Trophoblast cell (in vitro differentiated cells and primary cell): ENCODE measurements around the gene HOXB7.

Experiments
- DNase-seq, 2 donors: peaks; one replicate each; pipeline ENCODE4 v3.0.0-alpha.2; 2016
- H2AFZ ChIP-seq: 2 replicates; pipeline ENCODE4 v1.6.1; 2013; ENCODE audit warnings: low read length, moderate library complexity, mild to moderate bottlenecking; ENCODE audit not compliant: insufficient read depth, poor library complexity
- H2AK5ac ChIP-seq: 2 replicates; pipeline ENCODE4 v1.6.1; 2013; ENCODE audit warnings: mild to moderate bottlenecking, low read length
- H2BK120ac ChIP-seq: 2 replicates; pipeline ENCODE4 v1.6.1; 2013; ENCODE audit warnings: low read length, mild to moderate bottlenecking, moderate library complexity; ENCODE audit not compliant: insufficient read depth, poor library complexity
- H2BK12ac ChIP-seq: 2 replicates; pipeline ENCODE4 v1.6.1; 2013; ENCODE audit warnings: mild to moderate bottlenecking, low read length, moderate library complexity
- H2BK5ac ChIP-seq: 2 replicates; pipeline ENCODE4 v1.6.1; 2013; ENCODE audit warnings: low read length, low read depth, moderate library complexity, mild to moderate bottlenecking; ENCODE audit not compliant: poor library complexity
- H3K14ac ChIP-seq: 2 replicates; pipeline ENCODE4 v1.6.1; 2013; ENCODE audit warnings: mild to moderate bottlenecking, low read length
- H3K18ac ChIP-seq: 2 replicates; pipeline ENCODE4 v1.6.1; 2013; ENCODE audit warnings: mild to moderate bottlenecking, low read length
- H3K23ac ChIP-seq: 2 replicates; pipeline ENCODE4 v1.6.1; 2013; ENCODE audit warnings: low read length
- H3K27ac ChIP-seq: 2 replicates; pipeline ENCODE4 v1.5.1; 2013; ENCODE audit warnings: low read depth, mild to moderate bottlenecking, inconsistent platforms, low read length, moderate library complexity
- H3K27me3 ChIP-seq: 2 replicates; pipeline ENCODE4 v1.6.1; 2013; ENCODE audit warnings: inconsistent platforms, mild to moderate bottlenecking, low read length, moderate library complexity; ENCODE audit not compliant: insufficient read depth
- H3K36me3 ChIP-seq, 2 experiments: 1 replicate in 1 of 2; 2 replicates in 1 of 2; pipeline ENCODE4 v1.6.1; 2013; ENCODE audit warnings: low read length in 2 of 2, mild to moderate bottlenecking in 2 of 2, moderate library complexity in 1 of 2; ENCODE audit not compliant: insufficient read depth in 2 of 2, control insufficient read depth in 1 of 2
- H3K4ac ChIP-seq: 2 replicates; pipeline ENCODE4 v1.6.1; 2013; ENCODE audit warnings: low read depth, mild to moderate bottlenecking, low read length, moderate library complexity
- H3K4me1 ChIP-seq, 2 experiments: 1 replicate in 1 of 2; 2 replicates in 1 of 2; pipeline ENCODE4 v1.6.1; 2013; ENCODE audit warnings: low read length in 2 of 2, mild to moderate bottlenecking in 2 of 2, moderate library complexity in 1 of 2; ENCODE audit not compliant: insufficient read depth in 2 of 2, control insufficient read depth in 1 of 2
- H3K4me2 ChIP-seq: 2 replicates; pipeline ENCODE4 v1.6.1; 2013; ENCODE audit warnings: inconsistent platforms, mild to moderate bottlenecking, low read length, moderate library complexity
- H3K4me3 ChIP-seq: 2 replicates; pipeline ENCODE4 v1.5.1; 2013; ENCODE audit warnings: mild to moderate bottlenecking, low read depth, low read length, inconsistent platforms
- H3K79me1 ChIP-seq: one replicate; pipeline ENCODE4 v1.6.1; 2013; ENCODE audit warnings: low read length
- H3K79me2 ChIP-seq: 2 replicates; pipeline ENCODE4 v1.6.1; 2013; ENCODE audit warnings: low read length, mild to moderate bottlenecking; ENCODE audit not compliant: control insufficient read depth, insufficient read depth, poor library complexity
- H3K9ac ChIP-seq: 2 replicates; pipeline ENCODE4 v1.6.1; 2013; ENCODE audit warnings: mild to moderate bottlenecking, low read length
- H3K9me3 ChIP-seq: 2 replicates; pipeline ENCODE4 v1.6.1; 2013; ENCODE audit warnings: low read depth, mild to moderate bottlenecking, control low read depth, inconsistent platforms, low read length; ENCODE audit not compliant: insufficient read depth
- H4K12ac ChIP-seq: 2 replicates; pipeline ENCODE4 v1.6.1; 2013; ENCODE audit warnings: low read depth, mild to moderate bottlenecking, low read length, moderate library complexity
- H4K8ac ChIP-seq: 2 replicates; pipeline ENCODE4 v1.6.1; 2013; ENCODE audit warnings: low read depth, mild to moderate bottlenecking, low read length, moderate library complexity
- H4K91ac ChIP-seq: one replicate; pipeline ENCODE4 v1.6.1; 2013; ENCODE audit warnings: low read depth, mild to moderate bottlenecking, low read length, moderate library complexity
- WGBS: extraction: QIAGEN DNeasy Blood & Tissue Kit; methylation state at CpG from one replicate; pipeline ENCODE4 v1.1.7; 2013; ENCODE audit warnings: missing lambda C conversion rate; ENCODE audit not compliant: insufficient read length, insufficient coverage; ENCODE audit errors: extremely low coverage; 5-methylcytosine and 5-hydroxymethylcytosine counted together

The HOXB7 gene

DNA sequence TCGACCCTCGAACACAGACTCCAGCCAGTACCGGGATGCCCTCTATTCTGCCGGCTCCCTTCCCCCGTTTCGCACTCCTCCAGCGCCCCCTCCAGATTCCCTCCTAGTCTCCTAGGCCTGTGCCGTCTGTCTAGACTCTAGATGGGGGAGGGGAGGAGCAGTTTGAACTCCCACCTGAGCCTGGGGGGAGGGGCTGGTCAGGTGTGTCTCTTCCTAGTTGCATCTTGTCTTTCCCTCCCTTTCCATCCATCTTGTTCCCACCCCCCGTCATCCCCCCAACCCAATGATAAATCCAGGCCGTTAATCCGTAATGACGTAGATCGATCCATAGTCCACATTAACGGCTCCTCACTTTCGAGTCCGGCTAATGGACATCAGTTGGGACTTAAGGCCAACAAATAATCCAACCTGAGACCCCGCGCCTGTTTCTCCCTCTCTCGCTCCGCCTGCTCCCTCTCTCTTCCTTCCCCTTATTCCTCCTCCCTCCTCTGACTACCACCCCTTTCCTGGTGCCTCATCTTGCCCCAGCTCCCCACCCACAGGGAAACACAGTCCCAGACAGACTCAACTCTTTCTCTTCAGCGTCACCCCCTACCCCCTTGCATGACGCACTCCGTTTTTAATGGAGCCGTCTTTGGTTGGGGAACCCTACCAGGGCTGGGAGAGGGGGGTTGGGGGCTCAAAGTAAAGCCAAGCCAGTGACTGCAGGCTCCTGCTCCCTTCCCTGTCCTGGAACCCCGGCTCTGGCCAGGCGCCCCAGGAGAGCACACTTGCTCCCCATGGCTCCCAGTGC lies 13.9 kb downstream of the HOXB7 start:
- Histone ChIP-seq H3K36me3 (peaks cover 3 to 10% of the 10 kb centered on the region in 2 experiments), H3K18ac (peak overlapping the region; percentile 50), H4K12ac (peak overlapping the region; percentile 3), H2BK120ac (peak overlapping the region; percentile 2), H3K4ac (peak overlapping the region; percentile 31), H3K14ac (peak overlapping the region; percentile 19), H3K79me1 (peaks cover 32% of the 10 kb centered on the region), H2BK12ac (peak overlapping the region; percentile 9), H3K4me1 (peaks cover 34 to 53% of the 10 kb centered on the region in 2 experiments), H3K4me3 (peak overlapping the region; percentile 70), H2BK5ac (peak overlapping the region; percentile 28), H3K27me3 (peaks cover 9% of the 10 kb centered on the region), H3K27ac (peak overlapping the region; percentile 35), H3K79me2 (peaks cover 11% of the 10 kb centered on the region), H3K9me3 (no peaks in the 10 kb centered on the region), H3K9ac (peak overlapping the region; percentile 18), H2AFZ (peak overlapping the region; percentile 49), H3K4me2 (peak overlapping the region; percentile 84), H2AK5ac (no peak overlapping the region), H3K23ac (no peak overlapping the region), H4K8ac (peak overlapping the region; percentile 75), H4K91ac (peak overlapping the region; percentile 84)
- WGBS = no CpG with 5 or more reads among the region's 26 CpGs
- no peak for DNase-seq

DNA sequence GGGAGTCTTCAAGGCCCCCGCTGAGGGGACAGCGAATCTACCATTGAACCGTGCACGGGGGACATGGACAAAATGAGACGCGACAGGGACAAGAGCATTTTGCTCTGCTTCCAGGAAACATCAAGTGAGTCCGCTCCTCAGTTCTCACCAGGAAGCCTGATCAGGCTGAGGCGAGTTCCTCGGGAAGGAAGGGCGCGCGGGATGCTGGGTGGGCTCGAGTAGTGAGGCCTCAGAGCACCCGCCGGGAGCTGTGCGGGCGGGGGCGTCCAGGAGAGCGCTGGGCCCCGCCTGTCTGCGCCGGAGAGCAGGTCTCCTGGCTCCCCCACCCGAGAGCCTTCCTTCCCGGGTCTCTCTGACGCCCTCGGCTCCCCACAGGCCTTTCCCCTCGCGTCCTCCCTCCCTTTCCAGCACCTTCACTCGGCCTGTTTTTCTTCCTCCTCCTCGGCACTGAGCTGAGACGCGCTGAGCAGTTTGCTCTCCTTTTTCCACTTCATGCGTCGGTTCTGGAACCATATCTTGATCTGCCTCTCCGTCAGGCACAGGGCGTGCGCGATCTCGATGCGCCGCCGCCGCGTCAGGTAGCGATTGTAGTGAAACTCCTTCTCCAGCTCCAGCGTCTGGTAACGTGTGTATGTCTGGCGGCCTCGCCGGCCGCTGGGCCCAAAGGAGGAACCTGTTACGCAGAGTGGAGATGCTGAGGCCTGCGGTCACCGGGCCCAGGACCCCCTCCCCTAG lies 14.7 kb downstream of the HOXB7 start:
- Histone ChIP-seq H4K91ac (peak overlapping the region; percentile 52), H4K8ac (peak overlapping the region; percentile 31), H3K4ac (peak overlapping the region; percentile 21), H3K4me1 (peaks cover 28 to 47% of the 10 kb centered on the region in 2 experiments), H3K36me3 (peaks cover 3 to 10% of the 10 kb centered on the region in 2 experiments), H3K14ac (peak overlapping the region; percentile 62), H2BK12ac (peak overlapping the region; percentile 6), H3K79me2 (peaks cover 11% of the 10 kb centered on the region), H3K18ac (peak overlapping the region; percentile 8), H4K12ac (peak overlapping the region; percentile 9), H3K9me3 (no peaks in the 10 kb centered on the region), H2AFZ (no peak overlapping the region), H3K79me1 (peaks cover 30% of the 10 kb centered on the region), H3K9ac (peak overlapping the region; percentile 0), H3K27me3 (peaks cover 3% of the 10 kb centered on the region), H3K4me2 (peak overlapping the region; percentile 84), H2BK120ac (peak overlapping the region; percentile 54), H3K27ac (no peak overlapping the region), H3K23ac (no peak overlapping the region), H2BK5ac (no peak overlapping the region), H2AK5ac (peak overlapping the region; percentile 36), H3K4me3 (peak overlapping the region; percentile 70)
- no CpG with 5 or more reads among the region's 54 CpGs for WGBS
- no peak for DNase-seq

DNA sequence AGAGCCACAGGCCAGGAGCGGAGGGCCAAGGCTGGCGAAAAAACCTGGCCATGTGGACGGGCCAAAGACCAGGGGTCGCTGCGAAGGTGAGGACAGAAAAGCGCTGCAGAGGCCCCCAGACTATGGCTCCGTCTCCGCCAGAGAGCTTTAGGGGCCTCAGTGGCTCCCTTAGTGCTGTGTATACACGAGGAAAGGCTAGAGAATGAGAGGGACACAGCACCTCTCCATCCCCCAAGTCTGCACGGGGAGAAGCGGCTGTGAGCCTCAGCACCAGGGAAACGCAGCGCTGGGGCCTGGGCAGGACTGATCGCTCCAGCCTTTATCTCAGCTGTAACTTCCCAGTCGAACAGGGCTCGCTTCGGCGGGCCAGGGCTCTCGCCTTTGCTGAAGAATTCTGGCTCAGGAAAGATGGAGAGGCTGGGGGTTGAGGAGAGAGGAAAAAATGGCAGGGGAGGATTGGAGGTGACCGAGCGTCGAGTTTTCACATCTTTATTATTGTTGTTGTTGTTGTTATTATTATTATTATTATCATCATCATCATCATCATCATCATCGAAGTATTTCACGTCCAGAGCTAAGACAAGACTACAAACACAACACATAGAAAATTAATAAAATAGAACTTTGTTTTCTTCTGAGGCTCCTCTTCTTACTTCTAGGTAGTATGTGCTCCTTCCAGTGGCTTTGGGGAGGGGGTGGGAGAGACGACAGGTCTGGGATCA lies 15.4 kb downstream of the HOXB7 start:
- Histone ChIP-seq H3K36me3 (peaks cover 3 to 10% of the 10 kb centered on the region in 2 experiments), H3K79me2 (peaks cover 11% of the 10 kb centered on the region), H4K12ac (no peak overlapping the region), H3K27ac (no peak overlapping the region), H3K14ac (no peak overlapping the region), H3K4me1 (peaks cover 24 to 40% of the 10 kb centered on the region in 2 experiments), H2BK5ac (no peak overlapping the region), H2BK120ac (no peak overlapping the region), H3K4me3 (no peak overlapping the region), H3K9ac (no peak overlapping the region), H3K4ac (no peak overlapping the region), H2AK5ac (peak overlapping the region; percentile 36), H4K91ac (peak overlapping the region; percentile 52), H4K8ac (no peak overlapping the region), H3K23ac (no peak overlapping the region), H3K27me3 (peaks cover 3% of the 10 kb centered on the region), H2AFZ (no peak overlapping the region), H3K4me2 (peak overlapping the region; percentile 84), H3K18ac (no peak overlapping the region), H3K79me1 (peaks cover 29% of the 10 kb centered on the region), H2BK12ac (no peak overlapping the region), H3K9me3 (no peaks in the 10 kb centered on the region)
- DNase-seq = no peak
- WGBS = no CpG with 5 or more reads among the region's 25 CpGs
